GM23248 (cell line): Measurements from ENCODE around the gene TBC1D12. TPM values are rescaled to one million over a fixed set of nuclear protein-coding genes. Genes with fewer than 3 reads are reported as not detected.

ENCODE experiments used
- DNase-seq: peaks from one replicate; pipeline ENCODE4 v3.0.0-alpha.2; 2015
- H2AFZ ChIP-seq: fragments of 200-600 bp; sonication (generic); 2 replicates; pipeline ENCODE4 v1.6.1; 2016; ENCODE audit warnings: antibody characterized with exemption
- H3F3A ChIP-seq: fragments of 200-600 bp; sonication (generic); 2 replicates; pipeline ENCODE4 v1.6.1; 2016; ENCODE audit warnings: mild to moderate bottlenecking, antibody characterized with exemption, mixed run types; ENCODE audit not compliant: insufficient read depth
- H3K27ac ChIP-seq: fragments of 200-600 bp; sonication (generic); 2 replicates; pipeline ENCODE4 v1.5.1; 2016; ENCODE audit warnings: mild to moderate bottlenecking
- H3K27me3 ChIP-seq: fragments of 200-600 bp; sonication (generic); replicated peaks from 2 replicates; pipeline ENCODE4 v1.6.1; 2016; ENCODE audit warnings: mild to moderate bottlenecking; ENCODE audit not compliant: insufficient read depth
- H3K36me3 ChIP-seq: fragments of 200-600 bp; sonication (generic); 2 replicates; pipeline ENCODE4 v1.6.1; 2016; ENCODE audit warnings: low read depth, mild to moderate bottlenecking
- H3K4me1 ChIP-seq: fragments of 200-600 bp; sonication (generic); 2 replicates; pipeline ENCODE4 v1.6.1; 2016; ENCODE audit warnings: mild to moderate bottlenecking; ENCODE audit not compliant: insufficient read depth
- H3K4me2 ChIP-seq: fragments of 200-600 bp; sonication (generic); one replicate; pipeline ENCODE4 v1.6.1; 2016; ENCODE audit warnings: mild to moderate bottlenecking; ENCODE audit not compliant: unreplicated experiment
- H3K4me3 ChIP-seq: fragments of 200-600 bp; sonication (generic); 2 replicates; pipeline ENCODE4 v1.5.1; 2016; ENCODE audit warnings: mild to moderate bottlenecking
- H3K79me2 ChIP-seq: fragments of 200-600 bp; sonication (generic); 2 replicates; pipeline ENCODE4 v1.6.1; 2016; ENCODE audit warnings: mild to moderate bottlenecking; ENCODE audit not compliant: insufficient read depth
- H3K9ac ChIP-seq: fragments of 200-600 bp; sonication (generic); 2 replicates; pipeline ENCODE4 v1.6.1; 2016; ENCODE audit warnings: mild to moderate bottlenecking
- H3K9me2 ChIP-seq: fragments of 200-600 bp; sonication (generic); 2 replicates; pipeline ENCODE4 v1.6.1; 2016; ENCODE audit warnings: mixed run types, mild to moderate bottlenecking, moderate library complexity; ENCODE audit not compliant: insufficient read depth
- H3K9me3 ChIP-seq: fragments of 200-600 bp; sonication (generic); one replicate; pipeline ENCODE4 v1.6.1; 2017; ENCODE audit warnings: low read depth
- H4K20me1 ChIP-seq: fragments of 200-600 bp; sonication (generic); 2 replicates; pipeline ENCODE4 v1.6.0; 2016; ENCODE audit not compliant: insufficient read depth
- EZH2 ChIP-seq: fragments of 200-600 bp; sonication (generic); IDR thresholded peaks from 2 replicates; pipeline ENCODE4 v1.6.1; 2018; ENCODE audit warnings: antibody characterized with exemption, mild to moderate bottlenecking; ENCODE audit not compliant: insufficient read depth, poor library complexity, severe bottlenecking
- EZH2phosphoT487 ChIP-seq: fragments of 200-600 bp; sonication (generic); IDR thresholded peaks from 2 replicates; pipeline ENCODE4 v1.6.1; 2018; ENCODE audit warnings: antibody characterized with exemption, moderate library complexity, mild to moderate bottlenecking, low read depth; ENCODE audit not compliant: insufficient read depth
- WGBS, 2 experiments: methylation state at CpG; one replicate each; pipeline ENCODE4 v1.1.6; 2015 to 2017; ENCODE audit warnings: low lambda C conversion rate in 2 of 2, low coverage in 1 of 2; ENCODE audit errors: missing lambda C conversion rate in 2 of 2; 5-methylcytosine and 5-hydroxymethylcytosine counted together
- in situ Hi-C: fragments of 300-500 bp; cut with MboI; formaldehyde crosslinking; loops from 2 replicates; pipeline ENCODE4 v1.15.0; 2020
- polyA plus RNA-seq: library from polyadenylated mRNA; unstranded; fragments of >200 nt; fragmentation: Nextera tagmentation; extraction: Ambion mirVana; gene quantifications from 2 replicates; pipeline ENCODE4 v1.2.1, GENCODE V29; 2016
- total RNA-seq: library from RNA; depleted of rRNA; stranded (reverse); fragments of >200 nt; shearing (Covaris generic); gene quantifications from 2 replicates; pipeline ENCODE4 v1.2.3, GENCODE V29; 2014

Gene TBC1D12
- total and polyA plus RNA-seq, 2 experiments from 2014 or later: 6.5 to 12.9 TPM

GRCh38 chr10:94443549-94443948 is 41.2 kb downstream of the TBC1D12 start:
- DNase-seq: no peak
- H3K4me1 ChIP-seq: peaks cover 5% of the 10 kb centered on the region; the same call in 1 of the 2 replicates
- H3K79me2 ChIP-seq: peaks cover 37% of the 10 kb centered on the region
- no peaks in the 10 kb centered on the region for H3F3A ChIP-seq
- no peaks in the 10 kb centered on the region for H4K20me1 ChIP-seq
- no peaks in the 10 kb centered on the region for H3K27me3 ChIP-seq
- H3K4me2 ChIP-seq: no peak overlapping the region
- no peaks in the 10 kb centered on the region for H3K9me3 ChIP-seq
- 83 to 86% methylated on average over 4 of the region's 4 CpGs for WGBS, 2 experiments
- H3K9ac ChIP-seq: no peak overlapping the region
- H3K9me2 ChIP-seq: no peaks in the 10 kb centered on the region
- H3K4me3 ChIP-seq: no peak overlapping the region
- H3K36me3 ChIP-seq: no peaks in the 10 kb centered on the region
- H3K27ac ChIP-seq: no peak overlapping the region
- no peak overlapping the region for H2AFZ ChIP-seq
- TF ChIP-seq EZH2phosphoT487 (no peak), EZH2 (no peak)
- in situ Hi-C loops: no loop called here

DNA sequence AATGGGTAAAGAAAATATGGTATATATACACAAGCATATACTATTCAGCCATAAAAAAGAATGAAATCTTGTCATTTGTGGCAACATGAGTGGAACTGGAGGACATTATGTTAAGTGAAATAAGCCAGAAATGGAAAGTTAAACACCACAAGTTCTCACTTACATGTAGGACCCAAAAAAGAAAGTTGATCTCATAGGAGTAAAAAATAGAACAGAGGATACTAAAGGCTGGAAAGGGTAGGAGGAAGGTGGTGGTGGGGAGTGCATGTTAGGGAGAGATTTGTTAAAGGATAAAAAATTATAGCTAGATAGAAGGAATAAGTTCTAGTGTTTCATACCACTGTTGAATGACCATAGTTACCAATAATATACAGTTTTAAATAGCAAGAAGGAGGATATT is 48.4 kb downstream of the TBC1D12 start:
- DNase-seq: no peak
- Histone ChIP-seq H3K27me3 (no peaks in the 10 kb centered on the region), H3K4me3 (no peak overlapping the region), H3K9ac (no peak overlapping the region), H3K27ac (no peak overlapping the region), H2AFZ (no peak overlapping the region), H3K9me2 (no peaks in the 10 kb centered on the region), H3K9me3 (peaks cover 2% of the 10 kb centered on the region), H3K4me2 (no peak overlapping the region), H3K4me1 (no peaks in the 10 kb centered on the region), H4K20me1 (no peaks in the 10 kb centered on the region), H3F3A (no peaks in the 10 kb centered on the region), H3K79me2 (peaks cover 19% of the 10 kb centered on the region; the same call in 1 of the 2 replicates), H3K36me3 (0 out of 2 replicates have a peak, but pooled peaks cover 4% of the 10 kb centered on the region)
- in situ Hi-C loops: no loop called here
- TF ChIP-seq EZH2 (no peak), EZH2phosphoT487 (no peak)

DNA sequence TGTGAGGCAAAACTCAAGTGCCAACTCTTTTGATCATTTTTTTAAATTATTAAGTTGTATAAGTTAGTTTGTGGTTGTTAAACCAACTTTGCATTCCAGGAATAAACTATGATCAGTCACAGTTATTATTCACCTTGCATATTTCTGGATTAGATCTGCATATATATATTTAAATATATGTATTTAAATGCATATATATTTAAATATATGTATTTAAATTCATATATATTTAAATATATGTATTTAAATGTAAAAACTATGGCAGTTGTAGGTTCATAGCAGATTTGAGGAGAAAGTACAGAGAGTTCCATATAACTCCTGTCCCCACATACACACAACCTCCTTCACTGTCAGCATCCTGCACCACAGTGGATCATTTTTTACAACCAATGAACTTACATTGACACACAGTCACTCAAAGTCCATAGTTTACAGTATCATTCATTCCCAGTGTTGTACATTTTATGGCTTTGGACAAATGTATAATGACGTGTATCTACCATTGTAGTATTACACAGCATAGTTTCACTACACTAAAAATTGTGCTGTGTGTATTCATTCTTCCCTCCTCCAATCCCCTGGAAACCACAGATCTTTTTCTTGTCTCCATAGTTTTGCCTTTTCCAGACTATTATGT is 49.7 kb downstream of the TBC1D12 start:
- 89 to 100% methylated on average over 1 of the region's 1 CpG for WGBS, 2 experiments
- Histone ChIP-seq H3K4me2 (no peak overlapping the region), H3K9ac (no peak overlapping the region), H3K9me3 (peaks cover 5% of the 10 kb centered on the region), H3K36me3 (0 out of 2 replicates have a peak, but pooled peaks cover 4% of the 10 kb centered on the region), H2AFZ (no peak overlapping the region), H3K27ac (no peak overlapping the region), H3K27me3 (no peaks in the 10 kb centered on the region), H3K4me1 (no peaks in the 10 kb centered on the region), H3F3A (no peaks in the 10 kb centered on the region), H3K9me2 (no peaks in the 10 kb centered on the region), H3K4me3 (no peak overlapping the region), H4K20me1 (no peaks in the 10 kb centered on the region), H3K79me2 (peaks cover 28% of the 10 kb centered on the region; the same call in 1 of the 2 replicates)
- TF ChIP-seq EZH2 (no peak), EZH2phosphoT487 (no peak)
- DNase-seq: no peak
- in situ Hi-C loops: no loop called here

DNA sequence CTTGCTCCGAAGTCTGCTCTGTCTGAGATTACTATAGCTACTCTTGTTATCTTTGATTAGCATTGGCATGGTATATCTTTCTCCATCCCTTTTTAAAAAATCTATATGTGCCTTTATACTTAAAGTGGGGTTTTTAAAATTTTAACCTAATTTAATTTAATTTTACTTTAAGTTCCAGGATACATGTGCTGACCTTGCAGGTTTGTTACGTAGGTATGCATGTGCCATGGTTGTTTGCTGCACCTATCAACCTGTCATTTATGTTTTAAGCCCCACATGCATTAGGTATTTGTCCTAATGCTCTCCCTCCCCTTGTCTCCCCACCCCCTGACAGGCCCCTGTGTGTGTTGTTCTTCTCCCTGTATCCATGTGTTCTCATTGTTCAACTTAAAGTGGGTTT is 54.6 kb downstream of the TBC1D12 start:
- peaks cover 43% of the 10 kb centered on the region; the same call in 1 of the 2 replicates for H3K79me2 ChIP-seq
- 95 to 100% methylated on average over 2 of the region's 2 CpGs for WGBS, 2 experiments
- in situ Hi-C loops: no loop called here

More for the DNA sequence above, 54.6 kb downstream of the TBC1D12 start:
- no peak for TF ChIP-seq EZH2
- TF ChIP-seq EZH2phosphoT487: no peak
- Histone ChIP-seq H3K4me1 (no peaks in the 10 kb centered on the region), H3F3A (no peaks in the 10 kb centered on the region), H3K27me3 (no peaks in the 10 kb centered on the region), H3K4me3 (no peak overlapping the region), H3K36me3 (no peaks in the 10 kb centered on the region), H3K9me3 (peaks cover 5% of the 10 kb centered on the region), H3K4me2 (no peak overlapping the region), H2AFZ (no peak overlapping the region), H3K9me2 (no peaks in the 10 kb centered on the region), H3K9ac (no peak overlapping the region), H3K27ac (no peak overlapping the region), H4K20me1 (no peaks in the 10 kb centered on the region)
- no peak for DNase-seq
